ENCODE results near the gene CCL16. TPM values are rescaled to one million over a fixed set of nuclear protein-coding genes. Genes with fewer than 3 reads are reported as not detected.
A peak's percentile ranks its signal among the peaks of the same experiment; 100 is the strongest.

The CCL16 gene
- total RNA-seq, 2 experiments from 2014 or later, result not detected

DNA sequence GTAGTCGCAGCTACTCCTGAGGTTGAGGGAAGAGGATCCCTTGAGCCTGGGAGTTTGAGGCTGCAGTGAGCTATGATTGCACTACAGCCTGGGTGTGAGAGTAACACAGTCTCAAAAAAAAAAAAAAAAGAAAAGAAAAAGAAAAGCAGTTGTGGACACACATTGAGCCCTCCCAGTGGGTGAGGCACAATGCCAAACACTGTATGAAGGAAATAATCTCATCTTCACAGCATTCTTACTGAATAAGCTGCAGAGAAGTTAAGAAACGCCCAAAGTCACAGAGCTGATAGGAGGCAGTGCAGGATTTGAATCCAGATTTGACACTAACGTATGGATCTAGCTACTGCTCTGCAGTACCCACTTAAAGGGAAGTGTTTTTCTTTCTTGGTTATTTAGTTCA is 31.9 kb downstream of the CCL16 start:
- CTCF ChIA-PET (ENCODE audit: unreplicated experiment), result interaction anchor here (1.2 kb wide), 1 partner anchor 8 kb away, joined by 3 read pairs; no protein-coding TSS in a partner anchor
- no TSS peak for BruUV-seq (replicated peaks)
- no peak overlapping the region for H3K4me3 ChIP-seq (ENCODE audit: low read depth, low read length, poor library complexity, severe bottlenecking)
- POLR2A ChIA-PET, result no interaction called here
- H2AFZ ChIP-seq (ENCODE audit: low read length), result no peak overlapping the region
- H3K36me3 ChIP-seq (ENCODE audit: insufficient read depth, low read length), result no peaks in the 10 kb centered on the region
- H3K4me2 ChIP-seq (ENCODE audit: low read length), result no peak overlapping the region
- intact Hi-C loops (cut with micrococcal nuclease; ENCODE audit: unreplicated experiment), result no loop called here
- H3K79me2 ChIP-seq (ENCODE audit: insufficient read depth, low read depth, low read length), result no peaks in the 10 kb centered on the region
- H3K4me1 ChIP-seq (ENCODE audit: insufficient read depth, low read length, poor library complexity, severe bottlenecking), result no peaks in the 10 kb centered on the region
- H4K20me1 ChIP-seq (ENCODE audit: insufficient read depth, low read length), result no peaks in the 10 kb centered on the region
- no peak overlapping the region for H3K27ac ChIP-seq (ENCODE audit: low read depth, low read length, poor library complexity, severe bottlenecking)
- TF ChIP-seq EZH2phosphoT487 (IDR thresholded peaks at IDR 0.05; ENCODE audit: borderline replicate concordance, low read depth, low read length), result no peak
- TF ChIP-seq, protein P1, sequence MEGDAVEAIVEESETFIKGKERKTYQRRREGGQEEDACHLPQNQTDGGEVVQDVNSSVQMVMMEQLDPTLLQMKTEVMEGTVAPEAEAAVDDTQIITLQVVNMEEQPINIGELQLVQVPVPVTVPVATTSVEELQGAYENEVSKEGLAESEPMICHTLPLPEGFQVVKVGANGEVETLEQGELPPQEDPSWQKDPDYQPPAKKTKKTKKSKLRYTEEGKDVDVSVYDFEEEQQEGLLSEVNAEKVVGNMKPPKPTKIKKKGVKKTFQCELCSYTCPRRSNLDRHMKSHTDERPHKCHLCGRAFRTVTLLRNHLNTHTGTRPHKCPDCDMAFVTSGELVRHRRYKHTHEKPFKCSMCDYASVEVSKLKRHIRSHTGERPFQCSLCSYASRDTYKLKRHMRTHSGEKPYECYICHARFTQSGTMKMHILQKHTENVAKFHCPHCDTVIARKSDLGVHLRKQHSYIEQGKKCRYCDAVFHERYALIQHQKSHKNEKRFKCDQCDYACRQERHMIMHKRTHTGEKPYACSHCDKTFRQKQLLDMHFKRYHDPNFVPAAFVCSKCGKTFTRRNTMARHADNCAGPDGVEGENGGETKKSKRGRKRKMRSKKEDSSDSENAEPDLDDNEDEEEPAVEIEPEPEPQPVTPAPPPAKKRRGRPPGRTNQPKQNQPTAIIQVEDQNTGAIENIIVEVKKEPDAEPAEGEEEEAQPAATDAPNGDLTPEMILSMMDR (conservative IDR thresholded peaks at IDR 0.05; ENCODE audit: low read length), result no peak
- no peaks in the 10 kb centered on the region for H3K9me2 ChIP-seq (ENCODE audit: insufficient read depth, low read length)
- no peaks in the 10 kb centered on the region for H3K9me3 ChIP-seq (ENCODE audit: low read length)
- no peak for DNase-seq (ENCODE audit: low spot score)

DNA sequence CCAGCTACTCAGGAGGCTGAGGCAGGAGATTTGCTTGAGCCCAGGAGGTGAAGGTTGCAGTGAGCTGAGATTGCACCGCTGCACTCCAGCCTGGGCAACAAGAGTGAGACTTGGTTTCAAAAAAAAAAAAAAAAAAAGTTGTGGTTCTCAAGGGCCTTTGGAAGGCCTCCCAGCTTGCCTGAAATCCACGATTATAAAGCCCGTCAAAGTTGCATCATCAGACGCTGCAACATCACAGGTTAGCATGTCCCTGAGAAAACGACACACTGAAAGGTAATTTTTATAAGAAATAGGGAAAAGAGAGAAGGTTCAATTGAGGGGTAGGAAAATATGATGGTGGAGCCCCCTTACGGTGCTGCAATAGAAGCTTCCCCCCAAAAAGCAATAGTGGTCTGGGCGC is 33.2 kb downstream of the CCL16 start:
- Histone ChIP-seq H4K20me1 (ENCODE audit: insufficient read depth, low read length) (no peaks in the 10 kb centered on the region), H3K79me2 (ENCODE audit: insufficient read depth, low read depth, low read length) (no peaks in the 10 kb centered on the region), H2AFZ (ENCODE audit: low read length) (no peak overlapping the region), H3K4me2 (ENCODE audit: low read length) (no peak overlapping the region), H3K4me3 (ENCODE audit: low read depth, low read length, poor library complexity, severe bottlenecking) (no peak overlapping the region), H3K36me3 (ENCODE audit: insufficient read depth, low read length) (no peaks in the 10 kb centered on the region), H3K27ac (ENCODE audit: low read depth, low read length, poor library complexity, severe bottlenecking) (no peak overlapping the region), H3K9me2 (ENCODE audit: insufficient read depth, low read length) (no peaks in the 10 kb centered on the region), H3K9me3 (ENCODE audit: low read length) (no peaks in the 10 kb centered on the region), H3K4me1 (ENCODE audit: insufficient read depth, low read length, poor library complexity, severe bottlenecking) (no peaks in the 10 kb centered on the region)
- DNase-seq (ENCODE audit: low spot score), result no peak
- no TSS peak for BruUV-seq (replicated peaks)
- intact Hi-C loops (cut with micrococcal nuclease; ENCODE audit: unreplicated experiment), result no loop called here
- ChIA-PET POLR2A (interaction anchor here (0.7 kb wide), 1 partner anchor 77 kb away, joined by 4 read pairs; no protein-coding TSS in a partner anchor), CTCF (ENCODE audit: unreplicated experiment) (no interaction called here)
- TF ChIP-seq, protein P1 (conservative IDR thresholded peaks at IDR 0.05; ENCODE audit: low read length), result no peak
- no peak for TF ChIP-seq EZH2phosphoT487 (IDR thresholded peaks at IDR 0.05; ENCODE audit: borderline replicate concordance, low read depth, low read length)

DNA sequence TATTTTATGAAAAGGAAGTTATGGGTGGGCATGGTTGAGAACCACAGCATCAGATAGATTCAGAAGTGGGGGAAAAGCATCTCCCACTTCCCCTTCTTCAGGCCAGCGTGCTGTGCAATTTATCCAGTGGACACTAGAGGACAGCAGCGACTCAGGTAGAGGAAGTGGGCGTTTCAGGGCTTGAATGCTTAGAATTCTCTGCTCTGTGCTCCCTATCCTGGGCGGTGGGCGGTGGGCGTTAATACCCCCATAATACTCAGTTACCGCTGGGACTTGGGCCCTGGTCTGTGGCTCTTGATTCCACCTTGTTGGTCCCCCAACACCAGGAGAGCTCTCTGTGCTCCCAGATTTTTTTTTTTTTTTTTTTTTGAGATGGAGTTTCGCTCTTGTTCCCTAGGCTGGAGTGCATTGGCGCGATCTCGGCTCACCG is 34.1 kb downstream of the CCL16 start:
- Histone ChIP-seq H3K79me2 (ENCODE audit: insufficient read depth, low read depth, low read length) (no peaks in the 10 kb centered on the region), H3K4me2 (ENCODE audit: low read length) (no peak overlapping the region), H3K9me3 (ENCODE audit: low read length) (no peaks in the 10 kb centered on the region), H2AFZ (ENCODE audit: low read length) (no peak overlapping the region), H4K20me1 (ENCODE audit: insufficient read depth, low read length) (no peaks in the 10 kb centered on the region), H3K4me3 (ENCODE audit: low read depth, low read length, poor library complexity, severe bottlenecking) (no peak overlapping the region), H3K27ac (ENCODE audit: low read depth, low read length, poor library complexity, severe bottlenecking) (no peak overlapping the region), H3K36me3 (ENCODE audit: insufficient read depth, low read length) (no peaks in the 10 kb centered on the region), H3K4me1 (ENCODE audit: insufficient read depth, low read length, poor library complexity, severe bottlenecking) (no peaks in the 10 kb centered on the region), H3K9me2 (ENCODE audit: insufficient read depth, low read length) (no peaks in the 10 kb centered on the region)
- DNase-seq (ENCODE audit: low spot score), result peak; percentile 55
- CTCF ChIA-PET (ENCODE audit: unreplicated experiment), result no interaction called here
- no TSS peak for BruUV-seq (replicated peaks)
- POLR2A ChIA-PET, result interaction anchor here (0.6 to 0.7 kb wide), 2 partner anchors 12 to 18 kb away, joined by 3 to 4 read pairs; no protein-coding TSS in a partner anchor
- intact Hi-C loops (cut with micrococcal nuclease; ENCODE audit: unreplicated experiment), result no loop called here
- TF ChIP-seq EZH2phosphoT487 (IDR thresholded peaks at IDR 0.05; ENCODE audit: borderline replicate concordance, low read depth, low read length), result no peak
- TF ChIP-seq, protein P1 (conservative IDR thresholded peaks at IDR 0.05; ENCODE audit: low read length), result peak; percentile 77
